Measurements from ENCODE around the gene KCNH4.
A peak's percentile ranks its signal among the peaks of the same experiment; 100 is the strongest.
"Not testable (repeated sequence)": the region's sequence is repeated elsewhere in the genome, so short reads cannot be mapped to it uniquely, and the experiment has no call there.

Gene KCNH4

DNA sequence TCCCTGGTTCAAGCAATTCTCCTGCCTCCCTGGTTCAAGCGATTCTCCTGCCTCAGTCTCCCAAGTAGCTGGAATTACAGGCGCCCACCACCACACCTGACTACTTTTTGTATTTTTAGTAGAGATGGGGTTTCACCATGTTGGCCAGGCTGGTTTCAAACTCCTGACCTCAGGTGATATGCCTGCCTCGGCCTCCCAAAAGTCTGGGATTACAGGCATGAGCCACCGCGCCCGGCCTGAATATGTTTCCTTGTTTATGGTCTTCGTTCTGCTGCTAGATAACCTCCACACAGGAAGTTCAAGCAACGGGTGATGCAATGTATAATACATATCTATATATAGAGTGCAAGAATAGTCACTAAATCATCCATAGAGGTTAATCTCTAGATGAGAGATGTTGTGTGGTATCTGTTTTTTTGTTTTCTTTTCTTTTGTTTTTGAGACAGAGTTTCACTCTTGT, 25.2 kb upstream of the KCNH4 start:
- not testable (repeated sequence) for H3K4me1 ChIP-seq (ENCODE audit: insufficient read depth, low read length); H3K9ac ChIP-seq (ENCODE audit: low read depth, low read length); H3K4me3 ChIP-seq (ENCODE audit: low read length); H3K9me3 ChIP-seq (ENCODE audit: insufficient read depth, low read depth, low read length); H3K27me3 ChIP-seq (ENCODE audit: insufficient read depth, low read length); H3K27ac ChIP-seq (ENCODE audit: low read length)
- peaks cover 76% of the 10 kb centered on the region for H3K36me3 ChIP-seq (ENCODE audit: insufficient read depth, low read depth, low read length)

DNA sequence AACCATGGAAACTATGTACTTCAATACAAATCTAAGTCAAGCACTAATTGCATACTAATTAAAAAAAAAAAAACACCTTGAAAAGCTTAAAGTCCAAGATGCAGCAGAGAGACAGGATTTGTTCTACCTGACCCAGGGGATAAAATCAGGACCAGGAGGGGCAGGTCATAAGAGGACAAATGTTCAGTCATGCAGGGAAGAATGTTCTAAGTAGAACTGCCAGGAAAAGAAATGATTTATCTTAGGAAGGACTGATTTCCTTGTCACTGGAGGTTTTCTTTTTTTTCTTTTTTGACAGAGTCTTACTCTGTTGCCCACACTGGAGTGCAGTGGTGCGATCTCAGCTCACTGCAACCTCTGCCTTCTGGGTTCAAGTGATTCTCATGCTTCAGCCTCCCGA, 22.4 kb upstream of the KCNH4 start:
- Histone ChIP-seq H3K4me3 (ENCODE audit: low read length) (no peak overlapping the region), H3K36me3 (ENCODE audit: insufficient read depth, low read depth, low read length) (peaks cover 59% of the 10 kb centered on the region), H3K9ac (ENCODE audit: low read depth, low read length) (no peak overlapping the region), H3K27ac (ENCODE audit: low read length) (no peak overlapping the region), H3K9me3 (ENCODE audit: insufficient read depth, low read depth, low read length) (no peaks in the 10 kb centered on the region), H3K4me1 (ENCODE audit: insufficient read depth, low read length) (no peaks in the 10 kb centered on the region), H3K27me3 (ENCODE audit: insufficient read depth, low read length) (no peaks in the 10 kb centered on the region)

DNA sequence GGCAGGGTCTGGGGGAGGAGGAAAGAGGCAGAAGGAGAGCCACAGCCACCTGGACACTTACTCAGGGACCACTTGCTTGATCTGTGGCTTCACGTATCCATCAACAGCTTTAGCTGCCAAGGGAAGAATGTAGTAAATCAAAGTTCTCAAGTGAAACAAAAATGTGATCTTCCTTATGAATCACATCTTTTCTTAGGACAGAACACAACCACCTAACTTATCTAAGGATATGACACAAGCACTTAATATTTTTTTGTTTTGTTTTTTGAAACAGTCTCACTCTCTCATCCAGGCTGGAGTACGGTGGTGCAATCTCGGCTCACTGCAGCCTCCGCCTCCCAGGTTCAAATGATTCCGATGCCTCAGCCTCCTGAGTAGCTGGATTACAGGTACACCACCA, 21.8 kb upstream of the KCNH4 start:
- Histone ChIP-seq H3K4me1 (ENCODE audit: insufficient read depth, low read length) (no peaks in the 10 kb centered on the region), H3K9ac (ENCODE audit: low read depth, low read length) (no peak overlapping the region), H3K27me3 (ENCODE audit: insufficient read depth, low read length) (no peaks in the 10 kb centered on the region), H3K9me3 (ENCODE audit: insufficient read depth, low read depth, low read length) (no peaks in the 10 kb centered on the region), H3K4me3 (ENCODE audit: low read length) (no peak overlapping the region), H3K36me3 (ENCODE audit: insufficient read depth, low read depth, low read length) (peaks cover 54% of the 10 kb centered on the region), H3K27ac (ENCODE audit: low read length) (no peak overlapping the region)

- Histone ChIP-seq H3K9ac (ENCODE audit: low read depth, low read length) (no peak overlapping the region), H3K36me3 (ENCODE audit: insufficient read depth, low read depth, low read length) (peaks cover 49% of the 10 kb centered on the region)
Measured at GRCh38 chr17:42202159-42202558, 21.2 kb upstream of the KCNH4 start.

GRCh38 chr17:42201458-42201772, 20.5 kb upstream of the KCNH4 start:
- H3K4me1 ChIP-seq (ENCODE audit: insufficient read depth, low read length), result no peaks in the 10 kb centered on the region
- H3K36me3 ChIP-seq (ENCODE audit: insufficient read depth, low read depth, low read length), result peaks cover 47% of the 10 kb centered on the region
- H3K9ac ChIP-seq (ENCODE audit: low read depth, low read length), result no peak overlapping the region
- H3K27me3 ChIP-seq (ENCODE audit: insufficient read depth, low read length), result no peaks in the 10 kb centered on the region
- no peaks in the 10 kb centered on the region for H3K9me3 ChIP-seq (ENCODE audit: insufficient read depth, low read depth, low read length)
- no peak overlapping the region for H3K4me3 ChIP-seq (ENCODE audit: low read length)
- H3K27ac ChIP-seq (ENCODE audit: low read length), result no peak overlapping the region

More at GRCh38 chr17:42202159-42202558, 21.2 kb upstream of the KCNH4 start:
- no peaks in the 10 kb centered on the region for H3K27me3 ChIP-seq (ENCODE audit: insufficient read depth, low read length)
- no peaks in the 10 kb centered on the region for H3K9me3 ChIP-seq (ENCODE audit: insufficient read depth, low read depth, low read length)
- no peaks in the 10 kb centered on the region for H3K4me1 ChIP-seq (ENCODE audit: insufficient read depth, low read length)
- no peak overlapping the region for H3K27ac ChIP-seq (ENCODE audit: low read length)
- no peak overlapping the region for H3K4me3 ChIP-seq (ENCODE audit: low read length)

GRCh38 chr17:42200706-42201457, 19.9 kb upstream of the KCNH4 start:
- Histone ChIP-seq H3K4me1 (ENCODE audit: insufficient read depth, low read length) (no peaks in the 10 kb centered on the region), H3K27me3 (ENCODE audit: insufficient read depth, low read length) (no peaks in the 10 kb centered on the region), H3K4me3 (ENCODE audit: low read length) (no peak overlapping the region), H3K36me3 (ENCODE audit: insufficient read depth, low read depth, low read length) (peaks cover 41% of the 10 kb centered on the region), H3K9ac (ENCODE audit: low read depth, low read length) (no peak overlapping the region), H3K27ac (ENCODE audit: low read length) (no peak overlapping the region), H3K9me3 (ENCODE audit: insufficient read depth, low read depth, low read length) (no peaks in the 10 kb centered on the region)

- H3K36me3 ChIP-seq (ENCODE audit: insufficient read depth, low read depth, low read length), result peaks cover 32% of the 10 kb centered on the region
- no peaks in the 10 kb centered on the region for H3K4me1 ChIP-seq (ENCODE audit: insufficient read depth, low read length)
- H3K9ac ChIP-seq (ENCODE audit: low read depth, low read length), result no peak overlapping the region
- no peak overlapping the region for H3K4me3 ChIP-seq (ENCODE audit: low read length)
- H3K27me3 ChIP-seq (ENCODE audit: insufficient read depth, low read length), result no peaks in the 10 kb centered on the region
- H3K27ac ChIP-seq (ENCODE audit: low read length), result no peak overlapping the region
- no peaks in the 10 kb centered on the region for H3K9me3 ChIP-seq (ENCODE audit: insufficient read depth, low read depth, low read length)
Measured at GRCh38 chr17:42199416-42200011, 18.6 kb upstream of the KCNH4 start.

DNA sequence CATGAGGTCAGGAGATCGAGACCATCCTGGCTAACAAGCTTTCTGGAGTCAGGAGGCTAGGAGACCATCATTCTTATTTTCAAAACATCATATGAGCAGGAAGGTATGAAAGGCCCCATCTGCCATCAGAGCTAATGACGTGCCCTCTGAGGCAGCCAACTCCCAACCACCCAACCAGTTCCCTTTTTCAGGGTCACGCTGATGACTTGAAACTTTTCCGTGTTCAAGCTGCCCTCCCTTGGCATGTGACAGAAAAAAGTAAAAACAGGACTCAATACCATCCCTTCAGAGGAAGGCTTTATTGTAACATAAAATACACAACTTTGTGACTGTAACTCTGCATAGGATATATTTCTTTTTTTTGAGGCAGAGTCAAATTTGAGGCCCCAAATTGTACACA, 18.0 kb upstream of the KCNH4 start:
- Histone ChIP-seq H3K4me1 (ENCODE audit: insufficient read depth, low read length) (no peaks in the 10 kb centered on the region; the same call in 1 of the 2 replicates), H3K27me3 (ENCODE audit: insufficient read depth, low read length) (no peaks in the 10 kb centered on the region), H3K4me3 (ENCODE audit: low read length) (no peak overlapping the region), H3K9me3 (ENCODE audit: insufficient read depth, low read depth, low read length) (no peaks in the 10 kb centered on the region), H3K9ac (ENCODE audit: low read depth, low read length) (no peak overlapping the region), H3K27ac (ENCODE audit: low read length) (no peak overlapping the region), H3K36me3 (ENCODE audit: insufficient read depth, low read depth, low read length) (peaks cover 26% of the 10 kb centered on the region)

GRCh38 chr17:42197564-42198156, 16.7 kb upstream of the KCNH4 start:
- Histone ChIP-seq H3K27me3 (ENCODE audit: insufficient read depth, low read length) (no peaks in the 10 kb centered on the region), H3K4me1 (ENCODE audit: insufficient read depth, low read length) (no peaks in the 10 kb centered on the region; the same call in 1 of the 2 replicates), H3K4me3 (ENCODE audit: low read length) (no peak overlapping the region), H3K9ac (ENCODE audit: low read depth, low read length) (no peak overlapping the region), H3K27ac (ENCODE audit: low read length) (no peak overlapping the region), H3K36me3 (ENCODE audit: insufficient read depth, low read depth, low read length) (peaks cover 18% of the 10 kb centered on the region; the same call in 1 of the 2 replicates), H3K9me3 (ENCODE audit: insufficient read depth, low read depth, low read length) (no peaks in the 10 kb centered on the region)

- Histone ChIP-seq H3K4me1 (ENCODE audit: insufficient read depth, low read length) (no peaks in the 10 kb centered on the region; the same call in 1 of the 2 replicates), H3K36me3 (ENCODE audit: insufficient read depth, low read depth, low read length) (no peaks in the 10 kb centered on the region), H3K27ac (ENCODE audit: low read length) (no peak within 1 kb of the TSS)
Measured at GRCh38 chr17:42193969-42194899, 13.3 kb upstream of the KCNH4 start, which contains the start of gene GHDC. Gene GHDC (minus strand): TSS chr17:42194494. CDS start chr17:42193581, 913 bp downstream.

GRCh38 chr17:42193216-42193968, 12.4 kb upstream of the KCNH4 start:
- H3K27ac ChIP-seq (ENCODE audit: low read length), result no peak overlapping the region
- no peaks in the 10 kb centered on the region for H3K36me3 ChIP-seq (ENCODE audit: insufficient read depth, low read depth, low read length)
- no peaks in the 10 kb centered on the region for H3K9me3 ChIP-seq (ENCODE audit: insufficient read depth, low read depth, low read length)
- no peak overlapping the region; the same call in 1 of the 2 replicates for H3K4me3 ChIP-seq (ENCODE audit: low read length)
- no peaks in the 10 kb centered on the region for H3K27me3 ChIP-seq (ENCODE audit: insufficient read depth, low read length)
- no peaks in the 10 kb centered on the region; the same call in 1 of the 2 replicates for H3K4me1 ChIP-seq (ENCODE audit: insufficient read depth, low read length)
- H3K9ac ChIP-seq (ENCODE audit: low read depth, low read length), result peak overlapping the region; percentile 60; the same call in 1 of the 2 replicates

More at GRCh38 chr17:42193969-42194899, 13.3 kb upstream of the KCNH4 start, which contains the start of gene GHDC:
- no peaks in the 10 kb centered on the region for H3K9me3 ChIP-seq (ENCODE audit: insufficient read depth, low read depth, low read length)
- peak within 1 kb of the TSS; percentile 60 for H3K9ac ChIP-seq (ENCODE audit: low read depth, low read length)
- no peaks in the 10 kb centered on the region for H3K27me3 ChIP-seq (ENCODE audit: insufficient read depth, low read length)
- peak within 1 kb of the TSS; percentile 57 for H3K4me3 ChIP-seq (ENCODE audit: low read length)
